GM19351 (cell line): Measurements from ENCODE around the gene HMGCLL1.

Source experiments
- ATAC-seq: cut with Tn5 transposase; IDR thresholded peaks from one replicate; pipeline ENCODE4 v1.9.1; 2021; ENCODE audit warnings: mild to moderate bottlenecking, moderate library complexity; ENCODE audit not compliant: unreplicated experiment

The HMGCLL1 gene

GRCh38 chr6:55536391-55536956 lies 42.5 kb downstream of the HMGCLL1 start:
- no peak for ATAC-seq

GRCh38 chr6:55531496-55531895 lies 47.5 kb downstream of the HMGCLL1 start:
- ATAC-seq: no peak

- ATAC-seq: no peak
These were observed 48.1 kb downstream of the HMGCLL1 start for GRCh38 chr6:55530931-55531330.

- peak; percentile 85 for ATAC-seq
These were observed 50.4 kb downstream of the HMGCLL1 start for GRCh38 chr6:55528624-55529023.

- no peak for ATAC-seq
These were observed 54.6 kb downstream of the HMGCLL1 start for GRCh38 chr6:55524441-55524840.

GRCh38 chr6:55518529-55519060 lies 60.4 kb downstream of the HMGCLL1 start:
- ATAC-seq: no peak

- no peak for ATAC-seq
These were observed 62.3 kb downstream of the HMGCLL1 start for GRCh38 chr6:55516736-55517135.

DNA sequence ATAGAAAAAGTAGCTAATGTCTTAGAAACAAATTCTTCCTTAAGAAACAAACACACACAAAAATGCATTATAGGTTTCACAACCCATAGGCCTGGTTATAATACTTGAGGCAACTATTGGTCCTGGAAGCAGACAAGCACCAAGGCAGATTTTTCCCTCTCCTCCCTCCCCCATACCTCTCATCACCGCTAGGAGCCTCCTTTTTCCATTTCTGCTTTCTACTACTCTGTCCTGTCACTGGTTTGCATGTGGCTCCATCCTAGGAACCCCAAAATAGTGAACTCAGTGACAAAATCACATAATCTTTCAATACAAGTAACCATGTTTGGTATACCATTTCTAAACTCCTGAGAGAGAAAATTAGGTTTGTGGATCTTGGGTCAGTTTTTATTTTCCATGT lies 66.1 kb downstream of the HMGCLL1 start:
- ATAC-seq: no peak

GRCh38 chr6:55511122-55511800 lies 67.7 kb downstream of the HMGCLL1 start:
- ATAC-seq: no peak

GRCh38 chr6:55499591-55499990 lies 79.4 kb downstream of the HMGCLL1 start:
- no peak for ATAC-seq

DNA sequence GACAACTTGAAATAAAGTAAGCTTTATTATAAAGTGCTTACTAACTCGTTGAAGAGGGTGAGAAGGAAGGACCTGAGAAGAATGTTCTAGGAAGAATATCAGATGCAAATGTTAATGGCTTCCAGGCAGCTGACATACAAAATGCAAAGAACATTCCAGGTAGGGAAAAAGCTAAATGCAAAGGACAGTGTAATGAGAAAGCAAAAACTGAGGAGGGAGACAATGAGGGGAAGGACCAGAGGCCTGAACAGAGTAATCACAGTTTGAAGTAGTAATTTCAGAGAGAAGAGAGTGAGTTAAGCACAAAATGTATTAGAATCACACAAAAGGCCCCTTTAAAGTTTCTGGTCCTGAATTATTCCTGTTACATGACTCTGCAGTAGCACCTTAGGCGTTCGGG lies 81.3 kb downstream of the HMGCLL1 start:
- ATAC-seq: no peak

- ATAC-seq: no peak
These were observed 82.8 kb downstream of the HMGCLL1 start for GRCh38 chr6:55496201-55496600.

- ATAC-seq: no peak
These were observed 83.7 kb downstream of the HMGCLL1 start for GRCh38 chr6:55495277-55495676.

- ATAC-seq: no peak
These were observed 84.6 kb downstream of the HMGCLL1 start for GRCh38 chr6:55494411-55494810.

DNA sequence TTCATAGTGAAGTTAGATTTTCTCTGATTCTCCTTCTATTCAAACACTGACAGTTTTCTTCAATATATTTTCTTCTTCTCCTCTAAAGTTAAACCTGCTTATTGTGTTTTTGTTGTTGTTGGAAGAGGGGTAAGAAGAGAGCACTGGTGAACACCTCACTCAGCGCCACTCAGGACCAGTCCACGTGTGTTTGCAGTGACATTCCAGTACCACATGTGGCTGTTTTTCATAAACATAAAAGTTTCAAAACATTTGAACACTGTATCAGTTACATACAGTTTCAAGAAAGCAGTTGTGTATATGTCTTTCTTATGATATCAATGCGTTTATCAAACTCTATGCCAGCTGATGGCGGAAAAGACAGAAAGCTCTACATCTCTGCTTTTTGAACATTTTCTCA lies 86.7 kb downstream of the HMGCLL1 start:
- no peak for ATAC-seq

GRCh38 chr6:55490871-55491270 lies 88.1 kb downstream of the HMGCLL1 start:
- ATAC-seq: no peak

DNA sequence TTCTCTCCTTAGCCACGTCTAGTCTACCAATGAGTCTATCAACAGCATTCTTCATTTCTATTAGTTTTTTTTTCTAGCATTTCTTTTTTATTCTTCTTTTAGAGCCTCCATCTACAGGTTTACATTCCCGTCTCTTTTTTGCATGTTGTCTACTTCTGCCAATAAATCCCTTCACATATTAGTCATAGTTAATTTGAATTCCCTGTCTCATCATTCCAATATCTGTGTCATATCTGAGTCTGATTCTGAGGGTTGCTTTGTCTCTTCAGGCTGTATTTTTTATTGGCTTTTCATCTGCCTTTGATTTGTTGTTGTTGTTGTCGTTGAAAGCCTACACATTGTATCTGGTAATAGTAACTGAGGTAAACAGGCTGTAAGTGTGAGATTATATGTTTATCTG lies 104.6 kb downstream of the HMGCLL1 start:
- no peak for ATAC-seq

- ATAC-seq: no peak
These were observed 105.3 kb downstream of the HMGCLL1 start for GRCh38 chr6:55473722-55474121.

DNA sequence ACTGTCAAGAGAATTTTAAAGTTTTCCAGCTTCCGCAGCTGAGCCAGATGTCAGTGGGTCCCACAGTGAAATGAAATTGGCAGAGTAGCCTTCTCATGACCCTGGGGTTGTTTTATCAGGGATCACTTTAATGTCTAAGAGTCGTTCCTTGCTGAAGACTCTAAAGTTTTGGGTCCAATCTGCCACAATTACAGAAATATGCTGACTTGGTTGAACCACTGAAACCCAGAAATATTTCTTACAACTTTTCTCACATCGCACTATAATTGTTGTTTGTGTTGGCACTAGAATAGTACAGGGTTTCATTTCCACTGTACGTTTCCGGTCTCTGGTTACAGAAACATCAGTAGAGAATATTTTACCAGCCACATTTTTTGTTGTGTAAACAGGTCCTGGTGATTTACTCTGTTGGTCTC lies 109.0 kb downstream of the HMGCLL1 start:
- ATAC-seq: no peak

- no peak for ATAC-seq
These were observed 123.0 kb downstream of the HMGCLL1 start for GRCh38 chr6:55456016-55456415.

DNA sequence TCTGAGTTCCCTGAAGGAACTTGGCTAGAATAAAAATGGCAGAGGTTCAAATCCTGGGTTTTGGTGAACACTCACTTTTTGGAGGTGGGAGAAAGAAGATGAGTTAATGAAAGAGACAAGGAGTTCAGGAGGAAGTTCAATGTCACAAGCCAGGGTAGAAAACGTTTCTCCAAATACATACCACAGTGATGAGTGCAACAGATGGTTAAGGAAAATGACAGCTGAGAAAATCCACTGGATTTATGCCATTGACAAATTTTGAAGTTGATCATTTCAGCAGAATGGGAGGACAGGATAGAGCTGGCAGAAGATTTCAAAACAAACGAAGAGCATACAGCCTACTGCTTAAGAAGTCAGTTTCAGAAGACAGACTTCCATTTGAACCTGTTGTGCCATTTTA lies 129.0 kb downstream of the HMGCLL1 start:
- no peak for ATAC-seq

DNA sequence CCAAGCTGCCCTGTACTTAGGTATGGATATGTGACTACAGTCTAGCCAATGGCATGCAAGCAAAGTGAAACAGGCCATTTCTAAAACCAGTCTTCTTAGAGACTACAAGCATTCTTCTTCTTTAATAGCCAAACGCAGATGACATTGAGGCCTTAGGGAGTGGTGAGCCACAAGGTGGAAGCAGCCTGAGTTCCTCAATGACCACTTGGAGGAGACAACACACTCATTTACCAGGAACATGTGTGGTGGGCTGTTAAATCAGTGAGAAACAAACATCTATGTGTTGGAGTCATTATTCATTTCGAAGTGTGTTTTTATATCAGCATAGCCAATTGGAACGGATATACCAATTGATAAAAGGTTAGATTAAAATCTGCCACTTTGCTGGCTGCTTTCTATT lies 129.8 kb downstream of the HMGCLL1 start:
- no peak for ATAC-seq

- no peak for ATAC-seq
These were observed 130.5 kb downstream of the HMGCLL1 start for GRCh38 chr6:55448451-55448850.
